Fibroblast of lung (primary cell): ENCODE measurements around the gene ATXN1. TPM values are rescaled to one million over a fixed set of nuclear protein-coding genes. Genes with fewer than 3 reads are reported as not detected.
A peak's percentile ranks its signal among the peaks of the same experiment; 100 is the strongest.

Experiments
- DNase-seq, 2 donors: peaks; one replicate each; pipeline versions ENCODE4 v3.0.0 to v3.0.0-alpha.2; 2010; ENCODE audit warnings: low read depth in 2 of 2
- H2AFZ ChIP-seq: 2 replicates; pipeline ENCODE4 v1.5.1; 2012; ENCODE audit warnings: low read length, control low read depth, inconsistent platforms
- H3K27ac ChIP-seq: 2 replicates; pipeline ENCODE4 v1.5.1; 2011; ENCODE audit warnings: low read length, control low read depth; ENCODE audit not compliant: insufficient read depth
- H3K27me3 ChIP-seq: 2 replicates; pipeline ENCODE4 v1.5.1; 2011; ENCODE audit warnings: mild to moderate bottlenecking, low read length; ENCODE audit not compliant: control insufficient read depth, insufficient read depth
- H3K36me3 ChIP-seq: 2 replicates; pipeline ENCODE4 v1.5.1; 2011; ENCODE audit warnings: low read length; ENCODE audit not compliant: control insufficient read depth, insufficient read depth
- H3K4me1 ChIP-seq: 2 replicates; pipeline ENCODE4 v1.5.1; 2011; ENCODE audit warnings: low read length; ENCODE audit not compliant: control insufficient read depth, insufficient read depth; ENCODE audit errors: extremely low read depth
- H3K4me2 ChIP-seq: 2 replicates; pipeline ENCODE4 v1.5.1; 2011; ENCODE audit warnings: low read length, control low read depth; ENCODE audit not compliant: insufficient read depth; ENCODE audit errors: extremely low read depth
- H3K4me3 ChIP-seq, 4 experiments: fragments of 200-600 bp in 1 of 4; sonication (generic) in 1 of 4; replicated peaks in 1 of 4; 2 replicates each; pipeline ENCODE4 v1.5.1; 2011 to 2016; ENCODE audit warnings: low read length in 4 of 4, low read depth in 3 of 4, mild to moderate bottlenecking in 3 of 4, control low read depth in 2 of 4, inconsistent platforms in 1 of 4, mixed read lengths in 1 of 4; ENCODE audit not compliant: insufficient read depth in 1 of 4; ENCODE audit errors: control extremely low read depth in 1 of 4
- H3K79me2 ChIP-seq: 2 replicates; pipeline ENCODE4 v1.5.1; 2012; ENCODE audit warnings: mild to moderate bottlenecking, low read length, inconsistent platforms; ENCODE audit not compliant: control insufficient read depth, insufficient read depth
- H3K9ac ChIP-seq: 2 replicates; pipeline ENCODE4 v1.5.1; 2011; ENCODE audit warnings: mild to moderate bottlenecking, low read length, control low read depth; ENCODE audit not compliant: insufficient read depth
- H3K9me3 ChIP-seq: 2 replicates; pipeline ENCODE4 v1.5.1; 2012; ENCODE audit warnings: low read depth, low read length; ENCODE audit not compliant: control insufficient read depth, insufficient read depth
- H4K20me1 ChIP-seq: 2 replicates; pipeline ENCODE4 v1.5.1; 2011; ENCODE audit warnings: low read length; ENCODE audit not compliant: control insufficient read depth, insufficient read depth; ENCODE audit errors: extremely low read depth
- EZH2 ChIP-seq: IDR thresholded peaks from 2 replicates; pipeline ENCODE4 v1.5.1; 2012; ENCODE audit warnings: low read length, control low read depth, mild to moderate bottlenecking; ENCODE audit errors: missing control alignments
- polyA plus RNA-seq, 2 donors: library from polyadenylated mRNA; depleted of rRNA in 1 of 2; stranded (reverse) in 1 of 2; unstranded in 1 of 2; fragments of >200 nt; gene quantifications; 2 replicates each; pipeline ENCODE4 v1.2.1, GENCODE V29; 2011 to 2012; ENCODE audit warnings: missing spikeins in 1 of 2
- total RNA-seq: library from RNA; depleted of rRNA; stranded (reverse); fragments of >200 nt; gene quantifications from 2 replicates; pipeline ENCODE4 v1.2.1, GENCODE V29; 2014
- TF ChIP-seq, protein P1 (sequence below), 2 donors: IDR thresholded peaks in 1 of 2; conservative IDR thresholded peaks in 1 of 2; 1 replicate in 1 of 2; 2 replicates in 1 of 2; pipeline ENCODE4 v1.5.1; 2011 to 2012; ENCODE audit warnings: low read length in 2 of 2, control low read depth in 1 of 2, inconsistent platforms in 1 of 2, low read depth in 1 of 2, mild to moderate bottlenecking in 1 of 2

Gene ATXN1
- total and polyA plus RNA-seq, 2 donors (not counting 1 experiment from before 2014, with no cell fraction given) = 15.8 to 40.5 TPM

DNA sequence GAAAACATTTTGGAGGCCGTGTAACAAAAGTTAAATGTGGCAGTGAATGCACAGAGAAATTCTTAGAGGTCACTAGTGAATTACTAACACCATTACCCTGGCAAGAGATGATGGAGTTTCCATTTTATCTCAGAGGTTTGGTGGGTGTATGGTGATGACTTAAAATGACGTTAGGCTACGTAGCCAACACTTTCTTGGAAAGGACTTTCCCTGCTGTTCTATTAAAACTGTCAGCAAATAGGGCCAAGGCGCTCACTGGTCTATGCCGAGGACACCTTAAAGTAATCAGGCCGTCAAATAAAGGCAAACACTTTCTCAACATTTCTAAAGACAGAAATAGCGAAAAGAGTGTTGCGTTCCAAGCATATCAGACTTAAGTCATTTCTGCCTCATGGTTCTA is 362.1 kb downstream of the ATXN1 start:
- Histone ChIP-seq H3K9ac (no peak overlapping the region), H3K27me3 (no peaks in the 10 kb centered on the region), H3K9me3 (no peaks in the 10 kb centered on the region), H3K36me3 (no peaks in the 10 kb centered on the region), H4K20me1 (no peaks in the 10 kb centered on the region), H3K27ac (peak overlapping the region; percentile 88), H3K4me2 (peak overlapping the region; percentile 56), H3K79me2 (no peaks in the 10 kb centered on the region), H2AFZ (no peak overlapping the region), H3K4me3 (no peak overlapping the region), H3K4me1 (peaks cover 21% of the 10 kb centered on the region)
- DNase-seq = peak in 1 of 2 donors; percentile 32
- no peak for TF ChIP-seq EZH2
- TF ChIP-seq, protein P1, sequence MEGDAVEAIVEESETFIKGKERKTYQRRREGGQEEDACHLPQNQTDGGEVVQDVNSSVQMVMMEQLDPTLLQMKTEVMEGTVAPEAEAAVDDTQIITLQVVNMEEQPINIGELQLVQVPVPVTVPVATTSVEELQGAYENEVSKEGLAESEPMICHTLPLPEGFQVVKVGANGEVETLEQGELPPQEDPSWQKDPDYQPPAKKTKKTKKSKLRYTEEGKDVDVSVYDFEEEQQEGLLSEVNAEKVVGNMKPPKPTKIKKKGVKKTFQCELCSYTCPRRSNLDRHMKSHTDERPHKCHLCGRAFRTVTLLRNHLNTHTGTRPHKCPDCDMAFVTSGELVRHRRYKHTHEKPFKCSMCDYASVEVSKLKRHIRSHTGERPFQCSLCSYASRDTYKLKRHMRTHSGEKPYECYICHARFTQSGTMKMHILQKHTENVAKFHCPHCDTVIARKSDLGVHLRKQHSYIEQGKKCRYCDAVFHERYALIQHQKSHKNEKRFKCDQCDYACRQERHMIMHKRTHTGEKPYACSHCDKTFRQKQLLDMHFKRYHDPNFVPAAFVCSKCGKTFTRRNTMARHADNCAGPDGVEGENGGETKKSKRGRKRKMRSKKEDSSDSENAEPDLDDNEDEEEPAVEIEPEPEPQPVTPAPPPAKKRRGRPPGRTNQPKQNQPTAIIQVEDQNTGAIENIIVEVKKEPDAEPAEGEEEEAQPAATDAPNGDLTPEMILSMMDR (conservative IDR thresholded peaks at IDR 0.05 in 1 of 2, IDR thresholded peaks at IDR 0.05 in 1 of 2; ENCODE audit: low read depth in 1 of 2, low read length in 2 of 2) = no peak

- Histone ChIP-seq H3K27ac (peak overlapping the region; percentile 88), H3K36me3 (no peaks in the 10 kb centered on the region), H3K79me2 (no peaks in the 10 kb centered on the region), H3K4me3 (no peak overlapping the region), H3K9ac (no peak overlapping the region), H2AFZ (no peak overlapping the region), H4K20me1 (no peaks in the 10 kb centered on the region), H3K4me1 (peaks cover 21% of the 10 kb centered on the region), H3K27me3 (no peaks in the 10 kb centered on the region), H3K4me2 (peak overlapping the region; percentile 56), H3K9me3 (no peaks in the 10 kb centered on the region)
- peak; percentile 67 to 81 for DNase-seq
- TF ChIP-seq EZH2 = no peak
- TF ChIP-seq, protein P1 (conservative IDR thresholded peaks at IDR 0.05 in 1 of 2, IDR thresholded peaks at IDR 0.05 in 1 of 2; ENCODE audit: low read depth in 1 of 2, low read length in 2 of 2) = no peak
Observed at GRCh38 chr6:16398587-16398986, 362.7 kb downstream of the ATXN1 start.

- Histone ChIP-seq H4K20me1 (no peaks in the 10 kb centered on the region), H3K4me2 (no peak overlapping the region), H3K79me2 (no peaks in the 10 kb centered on the region), H3K9me3 (no peaks in the 10 kb centered on the region), H3K4me3 (no peak overlapping the region), H3K27ac (no peak overlapping the region), H3K36me3 (no peaks in the 10 kb centered on the region), H3K9ac (no peak overlapping the region), H2AFZ (no peak overlapping the region), H3K4me1 (peaks cover 21% of the 10 kb centered on the region), H3K27me3 (no peaks in the 10 kb centered on the region)
- DNase-seq = peak in 1 of 2 donors; percentile 78
- no peak for TF ChIP-seq EZH2
- TF ChIP-seq, protein P1 (conservative IDR thresholded peaks at IDR 0.05 in 1 of 2, IDR thresholded peaks at IDR 0.05 in 1 of 2; ENCODE audit: low read depth in 1 of 2, low read length in 2 of 2) = no peak
Observed at GRCh38 chr6:16397623-16398022, 363.6 kb downstream of the ATXN1 start.
